ENCODE measurements around the gene CHRNB2. TPM values are rescaled to one million over a fixed set of nuclear protein-coding genes. Genes with fewer than 3 reads are reported as not detected.
A peak's percentile ranks its signal among the peaks of the same experiment; 100 is the strongest.

CHRNB2 gene
- total and polyA plus RNA-seq, 9 of the 15 experiments (the other 6 are each of a cell fraction or from before 2014, with no cell fraction given): 0.01 TPM; not detected in 8

- TF ChIP-seq MLLT1 (IDR thresholded peaks at IDR 0.05) (no peak), ZNF146 (CRISPR knock-in tag; IDR thresholded peaks at IDR 0.05; ENCODE audit: unreplicated experiment) (no peak), ZNF175 (CRISPR knock-in tag; IDR thresholded peaks at IDR 0.05; ENCODE audit: low read depth) (0 out of 2 replicates have a peak, but pooled peaks have one; percentile 40), RCOR1 (IDR thresholded peaks at IDR 0.05; ENCODE audit: borderline replicate concordance in 1 of 2, low read depth in 2 of 2, low read length in 2 of 2) (peak in 1 of 2 experiments; percentile 69; a peak in 2 of 4 replicates), ZFP1 (CRISPR knock-in tag; IDR thresholded peaks at IDR 0.05) (no peak), ZKSCAN8 (CRISPR knock-in tag; IDR thresholded peaks at IDR 0.05) (no peak), SOX6 (IDR thresholded peaks at IDR 0.05) (no peak), ZNF282 (CRISPR knock-in tag; IDR thresholded peaks at IDR 0.05) (peak; percentile 79; the same call in 1 of the 2 replicates), TCF3 (CRISPR knock-in tag; IDR thresholded peaks at IDR 0.05) (0 out of 2 replicates have a peak, but pooled peaks have one; percentile 30), TAF15 (IDR thresholded peaks at IDR 0.05; ENCODE audit: low read depth, low read length) (no peak), ZNF12 (CRISPR knock-in tag; IDR thresholded peaks at IDR 0.05) (no peak), HBP1 (CRISPR knock-in tag; IDR thresholded peaks at IDR 0.05) (no peak), RNF2 (IDR thresholded peaks at IDR 0.05) (no peak), NFE2 (IDR thresholded peaks at IDR 0.05; ENCODE audit: low read depth) (no peak), VEZF1 (CRISPR knock-in tag; IDR thresholded peaks at IDR 0.05) (peak; percentile 98), GTF2E2 (tag; IDR thresholded peaks at IDR 0.05) (no peak), ZNF766 (CRISPR knock-in tag; conservative IDR thresholded peaks at IDR 0.05) (peak; percentile 68; the same call in 1 of the 2 replicates), ELF2 (CRISPR knock-in tag; IDR thresholded peaks at IDR 0.05) (no peak), JUN (IDR thresholded peaks at IDR 0.05; ENCODE audit: borderline replicate concordance, low read depth, low read length) (no peak), JUN (CRISPR knock-in tag; IDR thresholded peaks at IDR 0.05; ENCODE audit: borderline replicate concordance) (0 out of 2 replicates have a peak, but pooled peaks have one; percentile 58), PHB2 (IDR thresholded peaks at IDR 0.05; ENCODE audit: low read depth) (no peak), ADNP (tag; IDR thresholded peaks at IDR 0.05) (no peak), SMAD4 (CRISPR knock-in tag; conservative IDR thresholded peaks at IDR 0.05) (0 out of 2 replicates have a peak, but pooled peaks have one; percentile 47), ZNF3 (CRISPR knock-in tag; IDR thresholded peaks at IDR 0.05) (no peak), PTTG1 (tag; IDR thresholded peaks at IDR 0.05; ENCODE audit: low read depth) (no peak), ILK (tag; IDR thresholded peaks at IDR 0.05; ENCODE audit: borderline replicate concordance, low read depth) (no peak)
Measured at GRCh38 chr1:154567386-154568156, at the start of gene CHRNB2 (continued).
